Heart left ventricle (tissue), 16 donors: ENCODE results near the gene IFT172. TPM values are rescaled to one million over a fixed set of nuclear protein-coding genes. Genes with fewer than 3 reads are reported as not detected.

Experiments used
- ATAC-seq, 4 donors: fragments of 200-7000 bp; cut with Tn5 transposase; one replicate each; pipeline ENCODE4 v1.9.1; 2020 to 2022; ENCODE audit warnings: moderate library complexity in 4 of 4, mild to moderate bottlenecking in 3 of 4, moderate number of reproducible peaks in 1 of 4
- DNase-seq, 5 donors: peaks; one replicate each; pipeline ENCODE4 v3.0.0-alpha.2; 2020
- H3K27ac ChIP-seq, 12 donors: fragments of 200-600 bp; sonication (generic) in 4 of 12; one replicate each; pipeline versions ENCODE4 v1.5.0 to v1.8.0; 2016 to 2022; ENCODE audit warnings: mild to moderate bottlenecking in 2 of 12
- H3K27me3 ChIP-seq, 9 donors: fragments of 200-600 bp; sonication (generic) in 2 of 9; one replicate each; pipeline versions ENCODE4 v1.5.1 to v1.8.0; 2016 to 2022; ENCODE audit warnings: mild to moderate bottlenecking in 3 of 9
- H3K36me3 ChIP-seq, 9 donors: fragments of 200-600 bp; sonication (generic) in 2 of 9; one replicate each; pipeline versions ENCODE4 v1.5.0 to v1.8.0; 2018 to 2022; ENCODE audit warnings: mild to moderate bottlenecking in 2 of 9
- H3K4me1 ChIP-seq, 12 donors: fragments of 200-600 bp; sonication (generic) in 4 of 12; one replicate each; pipeline versions ENCODE4 v1.5.0 to v1.8.0; 2016 to 2022; ENCODE audit warnings: mild to moderate bottlenecking in 3 of 12
- H3K4me3 ChIP-seq, 12 donors: fragments of 200-600 bp; sonication (generic) in 4 of 12; one replicate each; pipeline versions ENCODE4 v1.5.0 to v1.8.0; 2017 to 2022; ENCODE audit warnings: mild to moderate bottlenecking in 9 of 12, moderate library complexity in 4 of 12
- H3K9me3 ChIP-seq, 12 donors: fragments of 200-600 bp; sonication (generic) in 4 of 12; one replicate each; pipeline versions ENCODE4 v1.5.0 to v1.8.0; 2016 to 2022; ENCODE audit warnings: mild to moderate bottlenecking in 1 of 12
- CTCF ChIP-seq, 12 donors: fragments of 200-600 bp; sonication (generic) in 4 of 12; IDR thresholded peaks; one replicate each; pipeline versions ENCODE4 v1.5.0 to v1.8.0; 2018 to 2022; ENCODE audit warnings: antibody characterized with exemption in 12 of 12, mild to moderate bottlenecking in 5 of 12
- POLR2A ChIP-seq, 2 donors: fragments of 450-650 bp; IDR thresholded peaks; one replicate each; pipeline ENCODE4 v1.6.1; 2017; ENCODE audit warnings: antibody characterized with exemption in 2 of 2, mild to moderate bottlenecking in 2 of 2, moderate library complexity in 2 of 2
- WGBS, 4 donors: extraction: QIAGEN DNeasy Blood & Tissue Kit in 2 of 4; methylation state at CpG; one replicate each; pipeline versions ENCODE4 v1.1.5 to v1.1.7; 2013 to 2018; 5-methylcytosine and 5-hydroxymethylcytosine counted together
- intact Hi-C, 10 donors: fragments of 100-400 bp; cut with DNase I; formaldehyde crosslinking; loops; one replicate each; pipeline versions ENCODE4 v1.11.1 to v1.14.2; 2022
- polyA plus RNA-seq, 2 donors: library from polyadenylated mRNA; stranded (reverse); fragments of 200-250 nt; gene quantifications; one replicate each; pipeline ENCODE4 v1.2.3, GENCODE V29; 2013
- total RNA-seq, 9 donors: library from RNA; depleted of rRNA in 2 of 9; stranded (reverse); fragments of >200 nt in 2 of 9; fragmentation: NEBNext Ultra II Directional in 3 of 9; extraction: Animal tissue kit (Norgen Biotek cat#: 25700) in 3 of 9; gene quantifications; one replicate each; pipeline versions ENCODE4 v1.1.0 to v1.2.4, GENCODE V29; 2016 to 2023
- donor health status: ischemic (EF 13 %, LVEDD 7.1; RV severe dilation, severe dysfunction).
- donor health status: healthy with polysubstance abuse.
- donor health status: DM: no; HTN: yes; CAD: no.
- donor health status: DM: no; HTN: no; CAD: no.
- donor health status: ischemic (EF 25% LVEDD 6.9; RV normal size, moderate dysfunction).
- donor health status: ischemic (EF 25% LVEDD 5.7; RV mildly dilated, moderate dysfunction).
- donor health status: healthy.
- donor health status: DM: yes; HTN: yes; CAD: no.
- donor health status: ischemic (EF 35%, LVEDD 5.7; RV mildly dilated, moderate dysfunction).
- donor health status: nonischemic (EF 11% LVEDD 7.7; RV severe dilation, severe dysfunction).
- donor health status: DM: yes; HTN: yes; CAD: no.
- donor health status: PGD.
- donor health status: ischemic (EF 29% LVEDD 5.4; RV normal size, mild dysfunction).
- donor health status: nonischemic (EF 23%, LVEDD 6.1; RV moderate dilation, normal function).

IFT172 gene
- total and polyA plus RNA-seq, 11 donors, result 11.9 to 27.2 (median 17.4) TPM

- 79 to 92% (median 82%) methylated on average over 2 of the region's 2 CpGs for WGBS, 4 donors
- no peak for ATAC-seq
Measured at GRCh38 chr2:27531983-27532382, 42.4 kb upstream of the IFT172 start.

GRCh38 chr2:27527182-27527581 is 37.6 kb upstream of the IFT172 start:
- DNase-seq (no peak), ATAC-seq (no peak)
- Histone ChIP-seq H3K4me1 (no peaks in the 10 kb centered on the region), H3K27me3 (peaks cover 0 to 6% (median 0%) of the 10 kb centered on the region in 9 donors), H3K4me3 (no peak overlapping the region), H3K9me3 (no peaks in the 10 kb centered on the region), H3K36me3 (no peaks in the 10 kb centered on the region), H3K27ac (no peak overlapping the region)
- TF ChIP-seq POLR2A (IDR thresholded peaks at IDR 0.05), result no peak
- TF ChIP-seq CTCF (IDR thresholded peaks at IDR 0.05), result no peak
- intact Hi-C loops, result no loop called here
- WGBS, 4 donors, result 50 to 67% (median 63%) methylated on average over 3 of the region's 3 CpGs

More at GRCh38 chr2:27531983-27532382, 42.4 kb upstream of the IFT172 start:
- TF ChIP-seq POLR2A (IDR thresholded peaks at IDR 0.05) (no peak), CTCF (IDR thresholded peaks at IDR 0.05) (no peak)
- Histone ChIP-seq H3K27me3 (peaks cover 0 to 7% (median 0%) of the 10 kb centered on the region in 9 donors), H3K27ac (no peak overlapping the region), H3K4me1 (no peaks in the 10 kb centered on the region), H3K36me3 (no peaks in the 10 kb centered on the region), H3K9me3 (no peaks in the 10 kb centered on the region), H3K4me3 (no peak overlapping the region)
- no peak for DNase-seq
- intact Hi-C loops, result no loop called here

DNA sequence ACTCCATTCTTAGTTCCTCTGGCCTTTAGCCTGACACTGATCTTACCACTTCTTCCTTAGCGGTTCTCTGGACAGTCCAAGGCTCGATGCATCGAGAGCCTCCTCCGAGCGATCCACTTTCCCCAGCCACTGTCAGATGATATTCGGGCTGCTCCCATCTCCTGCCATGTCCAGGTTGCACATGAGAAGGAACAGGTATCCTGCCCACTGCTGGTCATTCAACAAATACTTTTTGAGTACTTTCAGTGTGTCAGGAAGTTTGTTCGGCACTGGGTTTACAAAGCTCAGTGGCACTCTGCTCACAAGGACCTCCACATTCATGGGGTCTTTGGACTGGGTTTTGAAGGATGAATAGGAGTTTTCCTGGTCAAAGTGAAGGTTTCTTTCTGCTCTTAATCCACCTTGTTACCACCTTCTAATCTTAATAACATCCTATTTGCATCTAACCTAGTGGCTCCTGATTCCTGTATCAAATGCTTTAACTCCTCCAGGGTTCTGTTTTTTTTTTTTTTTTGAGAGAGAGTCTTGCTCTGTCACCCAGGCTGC is 32.9 kb upstream of the IFT172 start:
- DNase-seq, result no peak
- H3K27me3 ChIP-seq, result peaks cover 0 to 25% (median 0%) of the 10 kb centered on the region in 9 donors
- H3K4me1 ChIP-seq, result no peaks in the 10 kb centered on the region
- intact Hi-C loops, result no loop called here
- TF ChIP-seq POLR2A (IDR thresholded peaks at IDR 0.05) (no peak), CTCF (IDR thresholded peaks at IDR 0.05) (no peak)
- H3K9me3 ChIP-seq, result no peaks in the 10 kb centered on the region
- no peak overlapping the region for H3K4me3 ChIP-seq
- H3K27ac ChIP-seq, result no peak overlapping the region
- no peaks in the 10 kb centered on the region for H3K36me3 ChIP-seq
- 87 to 94% (median 90%) methylated on average over 7 of the region's 7 CpGs for WGBS, 4 donors
- ATAC-seq, result no peak

- Histone ChIP-seq H3K27me3 (peaks cover 0 to 25% (median 0%) of the 10 kb centered on the region in 9 donors), H3K36me3 (no peaks in the 10 kb centered on the region), H3K4me1 (no peaks in the 10 kb centered on the region), H3K4me3 (no peak overlapping the region), H3K27ac (no peak overlapping the region), H3K9me3 (no peaks in the 10 kb centered on the region)
- intact Hi-C loops, result no loop called here
- DNase-seq (no peak), ATAC-seq (no peak)
- TF ChIP-seq POLR2A (IDR thresholded peaks at IDR 0.05) (no peak), CTCF (IDR thresholded peaks at IDR 0.05) (no peak)
- WGBS, 4 donors, result 88 to 93% (median 90%) methylated on average over 2 of the region's 2 CpGs
Measured at GRCh38 chr2:27520316-27520715, 30.8 kb upstream of the IFT172 start.
